Measurements from ENCODE around the gene NCOA4. TPM values are rescaled to one million over a fixed set of nuclear protein-coding genes. Genes with fewer than 3 reads are reported as not detected.

Gene NCOA4
- total and polyA plus RNA-seq, 2 of the 4 experiments (the other 2 are of a cell fraction) = 62.2 to 188 TPM

Small RNA genes within 50 kb of the gene (microRNA-seq; reads per million reads assigned to microRNA genes)
- not detected for gene SNORA74C-1 (ENCODE audit: insufficient read depth, insufficient read length)

Small RNA genes within 50 kb of the gene (small RNA-seq; reads per million reads assigned to genes)
- 0 reads per million in 5 experiments for gene SNORA74C-1

Other genes starting within 250 kb of the NCOA4 start
- 1.8 and 1.9 TPM in 2 replicates for gene AGAP4, start 183.1 kb downstream of the NCOA4 start, total RNA-seq (2012; rRNA removed)
- gene AGAP4, start 183.1 kb downstream of the NCOA4 start, polyA plus RNA-seq (2012; rRNA removed) = 6.7 and 6.8 TPM in 2 replicates
- gene TIMM23, start 58.1 kb downstream of the NCOA4 start, total RNA-seq (2012; rRNA removed) = 86.2 and 117 TPM in 2 replicates
- 74.4 and 82.4 TPM in 2 replicates for gene TIMM23, start 58.1 kb downstream of the NCOA4 start, polyA plus RNA-seq (2012; rRNA removed)
- gene MSMB, start 15.6 kb upstream of the NCOA4 start, total RNA-seq (2012; rRNA removed) = not detected in 2 replicates
- gene MSMB, start 15.6 kb upstream of the NCOA4 start, polyA plus RNA-seq (2012; rRNA removed) = not detected in 2 replicates

Measured in IMR-90 (cell line).